Trophoblast cell (in vitro differentiated cells and primary cell): ENCODE data around the gene VAMP7. TPM values are rescaled to one million over a fixed set of nuclear protein-coding genes. Genes with fewer than 3 reads are reported as not detected.
"Not testable (repeated sequence)": the region's sequence is repeated elsewhere in the genome, so short reads cannot be mapped to it uniquely, and the experiment has no call there.

Source experiments
- DNase-seq, 2 donors: peaks; one replicate each; pipeline ENCODE4 v3.0.0-alpha.2; 2016
- H2AFZ ChIP-seq: 2 replicates; pipeline ENCODE4 v1.6.1; 2013; ENCODE audit warnings: low read length, moderate library complexity, mild to moderate bottlenecking; ENCODE audit not compliant: insufficient read depth, poor library complexity
- H2AK5ac ChIP-seq: 2 replicates; pipeline ENCODE4 v1.6.1; 2013; ENCODE audit warnings: mild to moderate bottlenecking, low read length
- H2BK120ac ChIP-seq: 2 replicates; pipeline ENCODE4 v1.6.1; 2013; ENCODE audit warnings: low read length, mild to moderate bottlenecking, moderate library complexity; ENCODE audit not compliant: insufficient read depth, poor library complexity
- H2BK12ac ChIP-seq: 2 replicates; pipeline ENCODE4 v1.6.1; 2013; ENCODE audit warnings: mild to moderate bottlenecking, low read length, moderate library complexity
- H2BK5ac ChIP-seq: 2 replicates; pipeline ENCODE4 v1.6.1; 2013; ENCODE audit warnings: low read length, low read depth, moderate library complexity, mild to moderate bottlenecking; ENCODE audit not compliant: poor library complexity
- H3K14ac ChIP-seq: 2 replicates; pipeline ENCODE4 v1.6.1; 2013; ENCODE audit warnings: mild to moderate bottlenecking, low read length
- H3K18ac ChIP-seq: 2 replicates; pipeline ENCODE4 v1.6.1; 2013; ENCODE audit warnings: mild to moderate bottlenecking, low read length
- H3K23ac ChIP-seq: 2 replicates; pipeline ENCODE4 v1.6.1; 2013; ENCODE audit warnings: low read length
- H3K27ac ChIP-seq: 2 replicates; pipeline ENCODE4 v1.5.1; 2013; ENCODE audit warnings: low read depth, mild to moderate bottlenecking, inconsistent platforms, low read length, moderate library complexity
- H3K27me3 ChIP-seq: 2 replicates; pipeline ENCODE4 v1.6.1; 2013; ENCODE audit warnings: inconsistent platforms, mild to moderate bottlenecking, low read length, moderate library complexity; ENCODE audit not compliant: insufficient read depth
- H3K36me3 ChIP-seq, 2 experiments: 1 replicate in 1 of 2; 2 replicates in 1 of 2; pipeline ENCODE4 v1.6.1; 2013; ENCODE audit warnings: low read length in 2 of 2, mild to moderate bottlenecking in 2 of 2, moderate library complexity in 1 of 2; ENCODE audit not compliant: insufficient read depth in 2 of 2, control insufficient read depth in 1 of 2
- H3K4ac ChIP-seq: 2 replicates; pipeline ENCODE4 v1.6.1; 2013; ENCODE audit warnings: low read depth, mild to moderate bottlenecking, low read length, moderate library complexity
- H3K4me1 ChIP-seq, 2 experiments: 1 replicate in 1 of 2; 2 replicates in 1 of 2; pipeline ENCODE4 v1.6.1; 2013; ENCODE audit warnings: low read length in 2 of 2, mild to moderate bottlenecking in 2 of 2, moderate library complexity in 1 of 2; ENCODE audit not compliant: insufficient read depth in 2 of 2, control insufficient read depth in 1 of 2
- H3K4me2 ChIP-seq: 2 replicates; pipeline ENCODE4 v1.6.1; 2013; ENCODE audit warnings: inconsistent platforms, mild to moderate bottlenecking, low read length, moderate library complexity
- H3K4me3 ChIP-seq: 2 replicates; pipeline ENCODE4 v1.5.1; 2013; ENCODE audit warnings: mild to moderate bottlenecking, low read depth, low read length, inconsistent platforms
- H3K79me1 ChIP-seq: one replicate; pipeline ENCODE4 v1.6.1; 2013; ENCODE audit warnings: low read length
- H3K79me2 ChIP-seq: 2 replicates; pipeline ENCODE4 v1.6.1; 2013; ENCODE audit warnings: low read length, mild to moderate bottlenecking; ENCODE audit not compliant: control insufficient read depth, insufficient read depth, poor library complexity
- H3K9ac ChIP-seq: 2 replicates; pipeline ENCODE4 v1.6.1; 2013; ENCODE audit warnings: mild to moderate bottlenecking, low read length
- H3K9me3 ChIP-seq: 2 replicates; pipeline ENCODE4 v1.6.1; 2013; ENCODE audit warnings: low read depth, mild to moderate bottlenecking, control low read depth, inconsistent platforms, low read length; ENCODE audit not compliant: insufficient read depth
- H4K12ac ChIP-seq: 2 replicates; pipeline ENCODE4 v1.6.1; 2013; ENCODE audit warnings: low read depth, mild to moderate bottlenecking, low read length, moderate library complexity
- H4K8ac ChIP-seq: 2 replicates; pipeline ENCODE4 v1.6.1; 2013; ENCODE audit warnings: low read depth, mild to moderate bottlenecking, low read length, moderate library complexity
- H4K91ac ChIP-seq: one replicate; pipeline ENCODE4 v1.6.1; 2013; ENCODE audit warnings: low read depth, mild to moderate bottlenecking, low read length, moderate library complexity
- WGBS: extraction: QIAGEN DNeasy Blood & Tissue Kit; methylation state at CpG from one replicate; pipeline ENCODE4 v1.1.7; 2013; ENCODE audit warnings: missing lambda C conversion rate; ENCODE audit not compliant: insufficient read length, insufficient coverage; ENCODE audit errors: extremely low coverage; 5-methylcytosine and 5-hydroxymethylcytosine counted together
- polyA plus RNA-seq: library from polyadenylated mRNA; stranded (reverse); fragments of 200-250 nt; gene quantifications from 2 replicates; pipeline ENCODE4 v1.2.3, GENCODE V29; 2013

The VAMP7 gene, protein sequence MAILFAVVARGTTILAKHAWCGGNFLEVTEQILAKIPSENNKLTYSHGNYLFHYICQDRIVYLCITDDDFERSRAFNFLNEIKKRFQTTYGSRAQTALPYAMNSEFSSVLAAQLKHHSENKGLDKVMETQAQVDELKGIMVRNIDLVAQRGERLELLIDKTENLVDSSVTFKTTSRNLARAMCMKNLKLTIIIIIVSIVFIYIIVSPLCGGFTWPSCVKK
- 40.5 and 41.2 TPM in 2 replicates for polyA plus RNA-seq

- H2BK5ac ChIP-seq: no peak within 1 kb of the TSS
- H3K4me1 ChIP-seq: no peaks in the 10 kb centered on the region
- peaks cover 9% of the 10 kb centered on the region for H3K9me3 ChIP-seq
- peak within 1 kb of the TSS; percentile 65 for H3K27ac ChIP-seq
- H4K8ac ChIP-seq: peak within 1 kb of the TSS; percentile 81
- H2BK12ac ChIP-seq: no peak within 1 kb of the TSS
- H2BK120ac ChIP-seq: peak within 1 kb of the TSS; percentile 33
- peak within 1 kb of the TSS; percentile 49 for H4K12ac ChIP-seq
- H3K4me2 ChIP-seq: peak within 1 kb of the TSS; percentile 68
- H3K4ac ChIP-seq: peak within 1 kb of the TSS; percentile 87
- peak within 1 kb of the TSS; percentile 95 for H3K4me3 ChIP-seq
- H3K79me1 ChIP-seq: peaks cover 6% of the 10 kb centered on the region
- peak; percentile 89 to 94 for DNase-seq
- no peak within 1 kb of the TSS for H2AK5ac ChIP-seq
- peak within 1 kb of the TSS; percentile 77 for H3K9ac ChIP-seq
- peaks cover 2% of the 10 kb centered on the region for H3K79me2 ChIP-seq
- peak within 1 kb of the TSS; percentile 42 for H3K18ac ChIP-seq
- H2AFZ ChIP-seq: peak within 1 kb of the TSS; percentile 33
- no CpG with 5 or more reads among the region's 48 CpGs for WGBS
- H4K91ac ChIP-seq: peak within 1 kb of the TSS; percentile 49
- H3K14ac ChIP-seq: peak within 1 kb of the TSS; percentile 67
- H3K23ac ChIP-seq: no peak within 1 kb of the TSS
- H3K27me3 ChIP-seq: no peaks in the 10 kb centered on the region
- no peaks in the 10 kb centered on the region for H3K36me3 ChIP-seq
Measured at GRCh38 chrX:155881158-155881993, at the start of gene VAMP7. Gene VAMP7 (plus strand): TSS chrX:155881345. CDS start chrX:155889467, 8,122 bp downstream.

DNA sequence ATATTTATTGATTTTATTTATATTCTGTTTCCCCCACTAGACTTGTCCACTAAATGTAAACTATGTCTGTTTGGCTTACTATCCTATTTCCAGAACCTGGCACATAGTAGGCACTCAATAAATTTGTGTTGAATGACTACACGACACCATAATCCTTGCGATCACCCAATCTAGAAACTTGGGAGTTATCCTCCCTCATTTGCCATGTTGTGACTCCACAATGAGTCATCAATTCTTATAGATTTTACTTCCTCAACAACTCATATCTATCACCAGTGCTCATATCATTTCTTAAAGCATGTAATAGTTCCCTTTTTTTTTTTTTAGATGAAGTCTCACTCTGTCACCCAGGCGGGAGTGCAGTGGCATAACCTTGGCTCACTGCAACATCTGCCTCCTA is 39.9 kb upstream of the VAMP7 start:
- Histone ChIP-seq H2AK5ac (no peak overlapping the region), H3K9ac (no peak overlapping the region), H4K12ac (no peak overlapping the region), H2AFZ (no peak overlapping the region), H2BK5ac (no peak overlapping the region), H3K36me3 (no peaks in the 10 kb centered on the region), H3K27me3 (no peaks in the 10 kb centered on the region), H3K9me3 (peaks cover 2% of the 10 kb centered on the region), H3K18ac (no peak overlapping the region), H3K4ac (no peak overlapping the region), H4K91ac (no peak overlapping the region), H3K4me1 (no peaks in the 10 kb centered on the region), H2BK12ac (no peak overlapping the region), H3K4me2 (no peak overlapping the region), H3K79me2 (no peaks in the 10 kb centered on the region), H4K8ac (no peak overlapping the region), H2BK120ac (no peak overlapping the region), H3K27ac (no peak overlapping the region), H3K23ac (no peak overlapping the region), H3K14ac (no peak overlapping the region), H3K4me3 (no peak overlapping the region), H3K79me1 (no peaks in the 10 kb centered on the region)
- DNase-seq: no peak
- WGBS: no CpG with 5 or more reads among the region's 3 CpGs

GRCh38 chrX:155851786-155852185 is 29.4 kb upstream of the VAMP7 start:
- H2BK5ac ChIP-seq, H3K4me2 ChIP-seq, H2BK120ac ChIP-seq, H3K4ac ChIP-seq, H3K79me1 ChIP-seq, H3K27me3 ChIP-seq, H4K12ac ChIP-seq, H2AFZ ChIP-seq, H4K91ac ChIP-seq, DNase-seq, H3K4me3 ChIP-seq, H3K36me3 ChIP-seq, H3K9ac ChIP-seq, H3K23ac ChIP-seq, H3K79me2 ChIP-seq, H2AK5ac ChIP-seq, H3K27ac ChIP-seq, H2BK12ac ChIP-seq, H3K4me1 ChIP-seq, H3K18ac ChIP-seq, H3K14ac ChIP-seq, H3K9me3 ChIP-seq, H4K8ac ChIP-seq: not testable (repeated sequence)
- no CpG with 5 or more reads among the region's 2 CpGs for WGBS

- H2BK120ac ChIP-seq: no peak overlapping the region
- no peaks in the 10 kb centered on the region for H3K36me3 ChIP-seq
- H2BK12ac ChIP-seq: no peak overlapping the region
- H4K8ac ChIP-seq: no peak overlapping the region
- H2AFZ ChIP-seq: no peak overlapping the region
- H3K9ac ChIP-seq: no peak overlapping the region
- no peak overlapping the region for H3K23ac ChIP-seq
- H3K27me3 ChIP-seq: no peaks in the 10 kb centered on the region
- no peaks in the 10 kb centered on the region for H3K4me1 ChIP-seq
- no CpG with 5 or more reads among the region's 1 CpG for WGBS
- no peak overlapping the region for H3K27ac ChIP-seq
- H3K79me1 ChIP-seq: no peaks in the 10 kb centered on the region
- H3K79me2 ChIP-seq: no peaks in the 10 kb centered on the region
- no peaks in the 10 kb centered on the region for H3K9me3 ChIP-seq
- H3K14ac ChIP-seq: no peak overlapping the region
- no peak overlapping the region for H3K4ac ChIP-seq
- no peak overlapping the region for H4K91ac ChIP-seq
- no peak overlapping the region for H3K18ac ChIP-seq
- no peak overlapping the region for H3K4me3 ChIP-seq
- peak in 1 of 2 donors; percentile 23 for DNase-seq
- no peak overlapping the region for H2AK5ac ChIP-seq
- H3K4me2 ChIP-seq: no peak overlapping the region
- H2BK5ac ChIP-seq: no peak overlapping the region
- H4K12ac ChIP-seq: no peak overlapping the region
Measured at GRCh38 chrX:155857561-155857960, 23.6 kb upstream of the VAMP7 start.
